Testis (tissue), 2 donors: Measurements from ENCODE around the gene ZNF256.

Source experiments
- POLR2A ChIP-seq: fragments of 450-650 bp; IDR thresholded peaks from one replicate; pipeline ENCODE4 v1.6.1; 2017; ENCODE audit warnings: antibody characterized with exemption, mild to moderate bottlenecking, moderate library complexity
- TF ChIP-seq, protein P1 (sequence below), 3 experiments: fragments of 450-650 bp in 2 of 3; fragments of 200-600 bp in 1 of 3; sonication (generic) in 1 of 3; IDR thresholded peaks; one replicate each; pipeline ENCODE4 v1.5.1; 2016 to 2019; ENCODE audit warnings: antibody characterized with exemption in 3 of 3, mild to moderate bottlenecking in 2 of 3, moderate library complexity in 1 of 3

DNA sequence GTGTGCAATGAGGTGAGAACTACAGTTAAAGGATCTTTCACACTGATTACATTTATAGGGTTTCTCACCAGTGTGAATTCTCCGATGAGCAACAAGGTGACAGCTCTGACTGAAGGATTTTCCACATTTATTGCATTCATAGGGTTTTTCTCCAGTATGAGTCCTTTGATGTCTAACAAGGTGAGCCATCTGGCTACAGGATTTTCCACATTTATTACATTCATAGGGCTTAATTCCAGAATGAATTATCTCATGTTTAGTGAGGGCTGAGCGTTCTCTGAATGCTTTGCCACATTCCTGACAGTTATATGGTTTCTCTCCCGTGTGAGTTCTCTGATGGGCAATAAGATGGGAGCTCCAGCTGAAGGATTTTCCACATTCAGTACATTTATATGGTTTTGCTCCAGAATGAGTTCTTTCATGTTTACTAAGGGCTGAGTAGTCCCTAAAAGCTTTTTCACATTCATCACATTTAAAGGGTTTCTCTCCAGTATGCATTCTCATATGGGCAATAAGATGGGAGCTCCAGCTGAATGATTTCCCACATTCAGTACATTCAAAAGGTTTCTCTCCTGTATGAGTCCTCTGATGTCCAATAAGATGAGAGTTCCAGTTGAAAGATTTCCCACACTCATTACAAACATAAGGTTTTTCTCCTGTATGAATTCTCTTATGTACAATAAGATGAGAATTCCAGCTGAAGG, 31.2 kb upstream of the ZNF256 start:
- TF ChIP-seq POLR2A: no peak
- TF ChIP-seq, protein P1, sequence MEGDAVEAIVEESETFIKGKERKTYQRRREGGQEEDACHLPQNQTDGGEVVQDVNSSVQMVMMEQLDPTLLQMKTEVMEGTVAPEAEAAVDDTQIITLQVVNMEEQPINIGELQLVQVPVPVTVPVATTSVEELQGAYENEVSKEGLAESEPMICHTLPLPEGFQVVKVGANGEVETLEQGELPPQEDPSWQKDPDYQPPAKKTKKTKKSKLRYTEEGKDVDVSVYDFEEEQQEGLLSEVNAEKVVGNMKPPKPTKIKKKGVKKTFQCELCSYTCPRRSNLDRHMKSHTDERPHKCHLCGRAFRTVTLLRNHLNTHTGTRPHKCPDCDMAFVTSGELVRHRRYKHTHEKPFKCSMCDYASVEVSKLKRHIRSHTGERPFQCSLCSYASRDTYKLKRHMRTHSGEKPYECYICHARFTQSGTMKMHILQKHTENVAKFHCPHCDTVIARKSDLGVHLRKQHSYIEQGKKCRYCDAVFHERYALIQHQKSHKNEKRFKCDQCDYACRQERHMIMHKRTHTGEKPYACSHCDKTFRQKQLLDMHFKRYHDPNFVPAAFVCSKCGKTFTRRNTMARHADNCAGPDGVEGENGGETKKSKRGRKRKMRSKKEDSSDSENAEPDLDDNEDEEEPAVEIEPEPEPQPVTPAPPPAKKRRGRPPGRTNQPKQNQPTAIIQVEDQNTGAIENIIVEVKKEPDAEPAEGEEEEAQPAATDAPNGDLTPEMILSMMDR (IDR thresholded peaks at IDR 0.05): no peak
